Activated naive CD4-positive, alpha-beta T cell treated with anti-CD3 and anti-CD28 coated beads, Interleukin-2, amount 50 U/mL, for 24 hours (primary cell): Measurements from ENCODE around the gene SLC25A23.

Experiments
- H3K27ac Mint-ChIP-seq: one replicate; pipeline ENCODE4 v1.8.0; 2021; ENCODE audit warnings: mild to moderate bottlenecking, mixed read lengths
- H3K27me3 Mint-ChIP-seq: one replicate; pipeline ENCODE4 v1.8.0; 2021; ENCODE audit warnings: mixed read lengths
- H3K36me3 Mint-ChIP-seq: one replicate; pipeline ENCODE4 v1.8.0; 2021; ENCODE audit warnings: mixed read lengths
- H3K4me1 Mint-ChIP-seq: one replicate; pipeline ENCODE4 v1.8.0; 2021; ENCODE audit warnings: mixed read lengths
- H3K4me3 Mint-ChIP-seq: one replicate; pipeline ENCODE4 v1.8.0; 2021; ENCODE audit warnings: mild to moderate bottlenecking, mixed read lengths
- H3K9me3 Mint-ChIP-seq: one replicate; pipeline ENCODE4 v1.8.0; 2021; ENCODE audit warnings: mixed read lengths

SLC25A23 gene

GRCh38 chr19:6489278-6490061 is 29.9 kb upstream of the SLC25A23 start:
- Mint-ChIP-seq H3K9me3 (no peaks in the 10 kb centered on the region), H3K4me3 (peak overlapping the region; percentile 57), H3K27me3 (no peaks in the 10 kb centered on the region), H3K27ac (no peak overlapping the region), H3K4me1 (peaks cover 7% of the 10 kb centered on the region), H3K36me3 (peaks cover 3% of the 10 kb centered on the region)

- Mint-ChIP-seq H3K4me1 (peaks cover 41% of the 10 kb centered on the region), H3K36me3 (no peaks in the 10 kb centered on the region), H3K9me3 (no peaks in the 10 kb centered on the region), H3K27me3 (no peaks in the 10 kb centered on the region), H3K4me3 (no peak overlapping the region), H3K27ac (no peak overlapping the region)
These were observed 25.2 kb upstream of the SLC25A23 start for GRCh38 chr19:6484831-6485230.

- Mint-ChIP-seq H3K27me3 (no peaks in the 10 kb centered on the region), H3K36me3 (no peaks in the 10 kb centered on the region), H3K4me1 (peaks cover 41% of the 10 kb centered on the region), H3K9me3 (no peaks in the 10 kb centered on the region), H3K27ac (no peak overlapping the region), H3K4me3 (no peak overlapping the region)
These were observed 24.6 kb upstream of the SLC25A23 start for GRCh38 chr19:6484230-6484629.

- Mint-ChIP-seq H3K4me3 (no peak overlapping the region), H3K27me3 (no peaks in the 10 kb centered on the region), H3K27ac (peak overlapping the region; percentile 6)
These were observed 23.6 kb upstream of the SLC25A23 start for GRCh38 chr19:6483235-6483634.

GRCh38 chr19:6482343-6482686 is 22.7 kb upstream of the SLC25A23 start:
- Mint-ChIP-seq H3K27me3 (no peaks in the 10 kb centered on the region), H3K9me3 (no peaks in the 10 kb centered on the region), H3K4me3 (peak overlapping the region; percentile 96), H3K36me3 (no peaks in the 10 kb centered on the region), H3K27ac (peak overlapping the region; percentile 92), H3K4me1 (peaks cover 41% of the 10 kb centered on the region)

More at GRCh38 chr19:6483235-6483634, 23.6 kb upstream of the SLC25A23 start:
- peaks cover 41% of the 10 kb centered on the region for H3K4me1 Mint-ChIP-seq
- H3K9me3 Mint-ChIP-seq, result no peaks in the 10 kb centered on the region
- no peaks in the 10 kb centered on the region for H3K36me3 Mint-ChIP-seq

GRCh38 chr19:6481541-6482342 is 22.1 kb upstream of the SLC25A23 start, which contains the start of gene DENND1C:
TSS of gene DENND1C (minus strand) at chr19:6481787. CDS start at chr19:6481695, 92 bp downstream.
- Mint-ChIP-seq H3K36me3 (no peaks in the 10 kb centered on the region), H3K4me3 (peak within 1 kb of the TSS; percentile 96), H3K9me3 (no peaks in the 10 kb centered on the region), H3K27ac (peak within 1 kb of the TSS; percentile 92), H3K4me1 (peaks cover 41% of the 10 kb centered on the region), H3K27me3 (no peaks in the 10 kb centered on the region)

- H3K27me3 Mint-ChIP-seq, result no peaks in the 10 kb centered on the region
- no peaks in the 10 kb centered on the region for H3K36me3 Mint-ChIP-seq
- peak overlapping the region; percentile 92 for H3K27ac Mint-ChIP-seq
- peak overlapping the region; percentile 96 for H3K4me3 Mint-ChIP-seq
- H3K9me3 Mint-ChIP-seq, result no peaks in the 10 kb centered on the region
- H3K4me1 Mint-ChIP-seq, result peaks cover 41% of the 10 kb centered on the region
These were observed 21.3 kb upstream of the SLC25A23 start for GRCh38 chr19:6480848-6481415.

- Mint-ChIP-seq H3K4me1 (peaks cover 41% of the 10 kb centered on the region), H3K27me3 (no peaks in the 10 kb centered on the region), H3K27ac (peak overlapping the region; percentile 92)
These were observed 20.3 kb upstream of the SLC25A23 start for GRCh38 chr19:6479836-6480398.

GRCh38 chr19:6478815-6479214 is 19.2 kb upstream of the SLC25A23 start:
- Mint-ChIP-seq H3K4me1 (peaks cover 40% of the 10 kb centered on the region), H3K27ac (no peak overlapping the region), H3K36me3 (no peaks in the 10 kb centered on the region), H3K27me3 (no peaks in the 10 kb centered on the region), H3K9me3 (no peaks in the 10 kb centered on the region), H3K4me3 (no peak overlapping the region)

More at GRCh38 chr19:6479836-6480398, 20.3 kb upstream of the SLC25A23 start:
- Mint-ChIP-seq H3K36me3 (no peaks in the 10 kb centered on the region), H3K4me3 (peak overlapping the region; percentile 96), H3K9me3 (no peaks in the 10 kb centered on the region)

- H3K27ac Mint-ChIP-seq, result no peak overlapping the region
These were observed 17.4 kb upstream of the SLC25A23 start for GRCh38 chr19:6476896-6477431.

GRCh38 chr19:6476155-6476895 is 16.7 kb upstream of the SLC25A23 start:
- H3K27me3 Mint-ChIP-seq, result no peaks in the 10 kb centered on the region
- H3K4me1 Mint-ChIP-seq, result peaks cover 21% of the 10 kb centered on the region
- no peaks in the 10 kb centered on the region for H3K36me3 Mint-ChIP-seq
- no peaks in the 10 kb centered on the region for H3K9me3 Mint-ChIP-seq
- H3K27ac Mint-ChIP-seq, result no peak overlapping the region
- H3K4me3 Mint-ChIP-seq, result no peak overlapping the region

More at GRCh38 chr19:6476896-6477431, 17.4 kb upstream of the SLC25A23 start:
- no peaks in the 10 kb centered on the region for H3K36me3 Mint-ChIP-seq
- H3K9me3 Mint-ChIP-seq, result no peaks in the 10 kb centered on the region
- H3K4me3 Mint-ChIP-seq, result no peak overlapping the region
- no peaks in the 10 kb centered on the region for H3K27me3 Mint-ChIP-seq
- H3K4me1 Mint-ChIP-seq, result peaks cover 24% of the 10 kb centered on the region

GRCh38 chr19:6475321-6476108 is 15.9 kb upstream of the SLC25A23 start:
- H3K27me3 Mint-ChIP-seq, result no peaks in the 10 kb centered on the region
- H3K9me3 Mint-ChIP-seq, result no peaks in the 10 kb centered on the region
- no peak overlapping the region for H3K4me3 Mint-ChIP-seq
- H3K4me1 Mint-ChIP-seq, result peaks cover 13% of the 10 kb centered on the region
- H3K27ac Mint-ChIP-seq, result no peak overlapping the region
- no peaks in the 10 kb centered on the region for H3K36me3 Mint-ChIP-seq

GRCh38 chr19:6473647-6474046 is 14.1 kb upstream of the SLC25A23 start:
- no peaks in the 10 kb centered on the region for H3K9me3 Mint-ChIP-seq
- no peaks in the 10 kb centered on the region for H3K4me1 Mint-ChIP-seq
- no peaks in the 10 kb centered on the region for H3K27me3 Mint-ChIP-seq
- H3K36me3 Mint-ChIP-seq, result peaks cover 3% of the 10 kb centered on the region
- no peak overlapping the region for H3K4me3 Mint-ChIP-seq
- H3K27ac Mint-ChIP-seq, result no peak overlapping the region

GRCh38 chr19:6472713-6473112 is 13.1 kb upstream of the SLC25A23 start:
- Mint-ChIP-seq H3K27me3 (no peaks in the 10 kb centered on the region), H3K36me3 (peaks cover 6% of the 10 kb centered on the region), H3K9me3 (no peaks in the 10 kb centered on the region), H3K4me3 (no peak overlapping the region), H3K4me1 (no peaks in the 10 kb centered on the region), H3K27ac (peak overlapping the region; percentile 65)
